ENCODE results near the gene MARCHF3. TPM values are rescaled to one million over a fixed set of nuclear protein-coding genes. Genes with fewer than 3 reads are reported as not detected.

Gene MARCHF3
- polyA plus RNA-seq, 4 donors, result 3.6 to 8.5 (median 5.4) TPM

DNA sequence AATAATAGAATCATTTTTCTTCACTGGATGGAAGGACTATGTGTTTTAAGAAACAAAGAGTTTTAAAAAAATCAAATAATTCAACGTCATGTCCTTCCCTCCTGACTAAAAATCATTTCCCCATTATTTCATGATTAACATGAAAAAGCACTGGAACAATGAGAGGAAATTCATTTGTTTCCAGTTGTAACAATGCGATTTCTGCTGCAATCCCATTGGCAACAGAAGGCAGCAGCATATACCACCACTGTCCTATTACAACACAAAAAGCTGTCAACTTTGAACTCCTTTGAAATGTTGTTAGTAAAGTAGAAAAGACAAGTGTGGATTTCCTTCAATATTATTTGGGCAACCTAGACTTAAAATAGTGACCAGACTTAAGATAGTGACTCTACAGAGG, 39.9 kb upstream of the MARCHF3 start:
- Histone ChIP-seq H3K4me3 (ENCODE audit: low read depth in 1 of 3, low read length in 3 of 3) (no peak overlapping the region), H3K27ac (ENCODE audit: low read depth in 1 of 3, low read length in 2 of 3) (no peak overlapping the region), H3K4me1 (ENCODE audit: control insufficient read depth in 3 of 3, insufficient read depth in 2 of 3, low read depth in 1 of 3, low read length in 2 of 3) (peaks cover 0 to 2% (median 0%) of the 10 kb centered on the region in 3 donors), H3K27me3 (ENCODE audit: control insufficient read depth in 3 of 3, insufficient read depth in 3 of 3, low read length in 3 of 3) (no peaks in the 10 kb centered on the region), H3K36me3 (ENCODE audit: control insufficient read depth in 3 of 3, insufficient read depth in 2 of 3, low read depth in 1 of 3, low read length in 3 of 3) (peaks cover 0 to 4% (median 2%) of the 10 kb centered on the region in 3 donors), H3K9me3 (ENCODE audit: control insufficient read depth in 2 of 2, insufficient read depth in 1 of 2, low read depth in 1 of 2, low read length in 1 of 2) (no peaks in the 10 kb centered on the region)
- DNase-seq, result no peak
- no peak for FAIRE-seq
- WGBS, 3 donors, result 85 to 100% (median 94%) methylated on average over 2 of the region's 2 CpGs

DNA sequence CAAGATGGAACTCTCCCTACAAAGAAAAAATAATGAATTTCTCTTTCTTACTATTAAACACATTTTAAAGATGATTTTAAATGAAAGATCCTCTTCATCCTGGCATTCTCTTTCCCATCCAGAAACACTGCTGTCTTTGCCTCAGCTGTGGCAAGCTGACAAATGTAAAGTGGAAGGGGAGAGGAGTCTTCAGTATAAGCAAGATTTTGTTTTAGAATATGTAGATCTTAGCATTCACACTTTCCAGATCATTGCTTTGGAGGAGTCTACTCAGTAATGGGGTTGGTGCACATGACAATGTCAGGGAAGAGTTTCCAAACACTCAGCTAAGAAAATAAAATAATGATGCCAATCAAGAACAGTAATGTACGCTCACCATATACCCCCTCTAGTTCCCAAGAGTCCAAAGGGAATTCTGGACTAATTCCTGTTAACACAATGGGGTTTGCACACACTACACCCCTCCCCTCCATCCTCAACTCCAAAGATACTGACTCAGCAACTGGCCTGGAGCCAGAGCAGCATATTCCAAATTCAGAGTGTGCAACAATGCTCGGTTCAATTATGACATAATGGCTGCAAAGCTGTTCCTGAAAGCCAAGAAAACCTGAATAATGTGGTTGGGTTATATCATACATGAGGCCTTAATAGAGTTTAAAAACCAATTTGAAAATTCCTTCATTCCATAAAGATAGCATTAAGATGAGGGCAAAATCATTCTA, 38.3 kb upstream of the MARCHF3 start:
- WGBS, 3 donors, result 60 to 86% (median 82%) methylated on average over 2 of the region's 2 CpGs
- H3K4me1 ChIP-seq (ENCODE audit: control insufficient read depth in 3 of 3, insufficient read depth in 2 of 3, low read depth in 1 of 3, low read length in 2 of 3), result peaks cover 0 to 2% (median 0%) of the 10 kb centered on the region in 3 donors
- DNase-seq (no peak), FAIRE-seq (no peak)
- H3K9me3 ChIP-seq (ENCODE audit: control insufficient read depth in 2 of 2, insufficient read depth in 1 of 2, low read depth in 1 of 2, low read length in 1 of 2), result no peaks in the 10 kb centered on the region
- peaks cover 0 to 4% (median 2%) of the 10 kb centered on the region in 3 donors for H3K36me3 ChIP-seq (ENCODE audit: control insufficient read depth in 3 of 3, insufficient read depth in 2 of 3, low read depth in 1 of 3, low read length in 3 of 3)
- no peak overlapping the region for H3K4me3 ChIP-seq (ENCODE audit: low read depth in 1 of 3, low read length in 3 of 3)
- H3K27ac ChIP-seq (ENCODE audit: low read depth in 1 of 3, low read length in 2 of 3), result no peak overlapping the region
- no peaks in the 10 kb centered on the region for H3K27me3 ChIP-seq (ENCODE audit: control insufficient read depth in 3 of 3, insufficient read depth in 3 of 3, low read length in 3 of 3)

DNA sequence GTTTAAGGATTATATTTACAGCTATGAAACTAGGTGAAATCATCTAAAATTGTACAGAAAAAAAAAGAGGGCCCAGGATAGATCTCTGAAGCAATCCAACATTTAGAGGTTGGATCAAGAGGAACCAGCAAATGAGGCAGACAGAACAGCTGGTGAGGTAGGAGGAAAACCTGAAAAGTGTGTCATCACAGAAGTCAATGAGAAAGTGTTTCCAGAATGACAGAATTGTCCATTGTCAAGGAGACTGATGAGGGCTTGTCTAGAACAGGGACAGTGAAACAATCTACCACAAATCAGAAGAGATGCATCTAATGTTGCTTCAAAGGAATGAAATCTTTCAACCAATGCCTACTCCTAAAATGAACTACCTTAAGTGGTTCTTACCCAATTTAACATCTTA, 36.4 kb upstream of the MARCHF3 start:
- H3K9me3 ChIP-seq (ENCODE audit: control insufficient read depth in 2 of 2, insufficient read depth in 1 of 2, low read depth in 1 of 2, low read length in 1 of 2), result no peaks in the 10 kb centered on the region

DNA sequence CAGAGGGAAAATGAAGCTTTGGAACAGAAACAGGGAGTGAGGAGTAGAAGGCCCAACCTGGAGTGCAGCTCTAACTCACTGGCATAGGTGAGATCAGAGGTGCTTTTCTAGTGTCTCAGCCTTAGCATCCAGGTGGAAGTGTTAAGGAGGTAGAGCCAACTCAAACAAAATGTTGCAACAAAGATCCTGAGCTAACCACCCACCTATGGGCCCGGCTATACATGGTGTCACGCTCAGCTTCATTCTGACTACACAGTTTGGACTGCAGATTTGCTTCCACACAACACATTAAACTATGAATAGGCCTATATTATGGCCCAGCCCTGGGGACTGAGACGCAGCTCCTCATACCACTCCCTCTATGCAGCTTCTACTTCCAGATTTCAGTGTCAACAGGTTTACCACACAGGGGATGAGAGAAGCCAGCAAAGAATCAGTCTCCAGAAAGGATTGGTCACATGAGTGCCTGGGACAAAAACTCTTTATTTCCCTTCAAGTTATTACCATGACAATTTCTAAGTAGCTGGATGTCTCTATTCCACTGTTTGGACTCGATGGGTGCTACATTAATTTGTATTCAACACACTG, 34.0 kb upstream of the MARCHF3 start:
- 90 to 100% (median 94%) methylated on average over 4 of the region's 4 CpGs for WGBS, 3 donors
- Histone ChIP-seq H3K9me3 (ENCODE audit: control insufficient read depth in 2 of 2, insufficient read depth in 1 of 2, low read depth in 1 of 2, low read length in 1 of 2) (no peaks in the 10 kb centered on the region), H3K4me1 (ENCODE audit: control insufficient read depth in 3 of 3, insufficient read depth in 2 of 3, low read depth in 1 of 3, low read length in 2 of 3) (no peaks in the 10 kb centered on the region), H3K27ac (ENCODE audit: low read depth in 1 of 3, low read length in 2 of 3) (no peak overlapping the region), H3K36me3 (ENCODE audit: control insufficient read depth in 3 of 3, insufficient read depth in 2 of 3, low read depth in 1 of 3, low read length in 3 of 3) (peaks cover 0 to 4% (median 2%) of the 10 kb centered on the region in 3 donors), H3K4me3 (ENCODE audit: low read depth in 1 of 3, low read length in 3 of 3) (no peak overlapping the region), H3K27me3 (ENCODE audit: control insufficient read depth in 3 of 3, insufficient read depth in 3 of 3, low read length in 3 of 3) (no peaks in the 10 kb centered on the region)
- FAIRE-seq (no peak), DNase-seq (no peak)

More for the DNA sequence above, 36.4 kb upstream of the MARCHF3 start:
- no peak overlapping the region for H3K4me3 ChIP-seq (ENCODE audit: low read depth in 1 of 3, low read length in 3 of 3)
- peaks cover 0 to 4% (median 2%) of the 10 kb centered on the region in 3 donors for H3K36me3 ChIP-seq (ENCODE audit: control insufficient read depth in 3 of 3, insufficient read depth in 2 of 3, low read depth in 1 of 3, low read length in 3 of 3)
- FAIRE-seq, result no peak
- no peak overlapping the region for H3K27ac ChIP-seq (ENCODE audit: low read depth in 1 of 3, low read length in 2 of 3)
- H3K27me3 ChIP-seq (ENCODE audit: control insufficient read depth in 3 of 3, insufficient read depth in 3 of 3, low read length in 3 of 3), result no peaks in the 10 kb centered on the region
- H3K4me1 ChIP-seq (ENCODE audit: control insufficient read depth in 3 of 3, insufficient read depth in 2 of 3, low read depth in 1 of 3, low read length in 2 of 3), result no peaks in the 10 kb centered on the region
- DNase-seq, result no peak

DNA sequence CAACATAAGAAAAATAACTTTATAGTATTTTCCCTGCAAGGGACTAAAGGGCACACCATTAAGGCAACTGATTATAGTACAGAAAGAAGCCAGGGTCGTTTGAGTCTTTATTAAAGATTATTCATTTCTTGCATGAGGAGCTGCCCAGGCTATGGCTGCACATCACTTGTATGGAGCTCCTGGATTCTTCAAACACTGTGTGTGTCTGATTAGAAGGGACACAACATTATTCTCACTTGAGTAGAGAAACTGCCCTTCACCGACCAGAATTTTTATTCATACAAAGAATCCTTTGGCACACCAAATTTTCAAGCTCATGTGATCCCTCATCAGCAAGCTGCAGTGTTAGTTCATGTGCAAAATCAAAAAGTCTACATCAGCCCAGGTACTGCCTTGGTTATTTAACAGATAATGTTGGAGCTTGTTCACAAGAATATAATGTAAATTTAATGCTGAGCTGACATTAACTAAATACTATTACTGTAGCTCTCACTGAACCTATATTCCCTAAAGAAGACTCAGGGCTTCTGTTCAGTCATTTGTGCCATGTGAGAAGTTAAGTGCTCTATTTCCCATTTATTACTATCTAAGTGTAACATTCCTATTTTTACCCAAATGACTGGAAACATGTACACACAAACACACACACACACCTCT, 33.0 kb upstream of the MARCHF3 start:
- DNase-seq (no peak), FAIRE-seq (no peak)
- Histone ChIP-seq H3K27ac (ENCODE audit: low read depth in 1 of 3, low read length in 2 of 3) (no peak overlapping the region), H3K4me3 (ENCODE audit: low read depth in 1 of 3, low read length in 3 of 3) (no peak overlapping the region), H3K27me3 (ENCODE audit: control insufficient read depth in 3 of 3, insufficient read depth in 3 of 3, low read length in 3 of 3) (no peaks in the 10 kb centered on the region), H3K4me1 (ENCODE audit: control insufficient read depth in 3 of 3, insufficient read depth in 2 of 3, low read depth in 1 of 3, low read length in 2 of 3) (no peaks in the 10 kb centered on the region), H3K36me3 (ENCODE audit: control insufficient read depth in 3 of 3, insufficient read depth in 2 of 3, low read depth in 1 of 3, low read length in 3 of 3) (peaks cover 0 to 4% (median 2%) of the 10 kb centered on the region in 3 donors), H3K9me3 (ENCODE audit: control insufficient read depth in 2 of 2, insufficient read depth in 1 of 2, low read depth in 1 of 2, low read length in 1 of 2) (no peaks in the 10 kb centered on the region)
- WGBS, 3 donors, result 45 to 63% (median 57%) methylated on average over 2 of the region's 2 CpGs

DNA sequence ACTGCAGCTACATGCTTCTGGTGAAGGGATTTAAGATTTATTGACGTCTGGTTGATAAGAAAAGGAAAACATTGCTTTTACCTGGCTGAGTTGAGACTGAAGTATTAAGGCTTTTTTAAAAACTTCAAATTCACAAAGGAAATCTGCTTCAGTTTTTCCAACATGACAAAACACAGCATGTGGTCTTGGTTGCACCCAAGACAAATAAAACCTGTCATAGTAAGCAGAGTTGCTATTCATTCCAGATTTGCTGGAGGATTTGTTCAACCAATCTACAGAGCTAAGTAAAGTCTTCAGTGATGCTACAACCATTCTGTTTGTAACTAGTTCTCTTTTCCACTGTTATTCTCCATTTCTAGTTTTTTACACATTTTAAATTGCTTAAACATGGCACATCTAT, 31.6 kb upstream of the MARCHF3 start:
- no peaks in the 10 kb centered on the region for H3K4me1 ChIP-seq (ENCODE audit: control insufficient read depth in 3 of 3, insufficient read depth in 2 of 3, low read depth in 1 of 3, low read length in 2 of 3)
- FAIRE-seq (no peak), DNase-seq (no peak)
- WGBS, 3 donors, result 33 to 56% (median 48%) methylated on average over 1 of the region's 1 CpG
- no peaks in the 10 kb centered on the region for H3K27me3 ChIP-seq (ENCODE audit: control insufficient read depth in 3 of 3, insufficient read depth in 3 of 3, low read length in 3 of 3)
- no peaks in the 10 kb centered on the region for H3K9me3 ChIP-seq (ENCODE audit: control insufficient read depth in 2 of 2, insufficient read depth in 1 of 2, low read depth in 1 of 2, low read length in 1 of 2)
- H3K4me3 ChIP-seq (ENCODE audit: low read depth in 1 of 3, low read length in 3 of 3), result no peak overlapping the region
- no peak overlapping the region for H3K27ac ChIP-seq (ENCODE audit: low read depth in 1 of 3, low read length in 2 of 3)
- H3K36me3 ChIP-seq (ENCODE audit: control insufficient read depth in 3 of 3, insufficient read depth in 2 of 3, low read depth in 1 of 3, low read length in 3 of 3), result peaks cover 0 to 4% (median 2%) of the 10 kb centered on the region in 3 donors

DNA sequence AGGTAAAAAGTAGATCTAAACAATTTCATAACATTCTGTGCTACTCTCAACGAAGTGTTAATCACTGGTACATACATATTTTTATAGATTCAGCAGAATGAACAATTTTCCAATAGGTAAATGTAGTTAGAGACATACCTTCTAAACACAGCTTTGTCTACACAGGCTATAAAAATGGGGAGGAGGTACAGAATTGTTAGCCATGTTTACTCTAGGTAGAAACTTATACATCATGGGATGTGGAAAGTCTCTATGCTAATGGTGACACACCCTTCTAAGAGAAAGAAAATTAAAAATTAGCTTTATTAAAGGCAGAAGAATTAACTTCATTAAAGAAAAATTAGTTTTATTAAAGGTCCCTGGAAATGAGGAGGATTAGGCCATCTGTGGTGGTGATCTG, 31.2 kb upstream of the MARCHF3 start:
- Histone ChIP-seq H3K36me3 (ENCODE audit: control insufficient read depth in 3 of 3, insufficient read depth in 2 of 3, low read depth in 1 of 3, low read length in 3 of 3) (peaks cover 0 to 7% (median 2%) of the 10 kb centered on the region in 3 donors), H3K27ac (ENCODE audit: low read depth in 1 of 3, low read length in 2 of 3) (no peak overlapping the region), H3K9me3 (ENCODE audit: control insufficient read depth in 2 of 2, insufficient read depth in 1 of 2, low read depth in 1 of 2, low read length in 1 of 2) (no peaks in the 10 kb centered on the region), H3K4me1 (ENCODE audit: control insufficient read depth in 3 of 3, insufficient read depth in 2 of 3, low read depth in 1 of 3, low read length in 2 of 3) (no peaks in the 10 kb centered on the region), H3K4me3 (ENCODE audit: low read depth in 1 of 3, low read length in 3 of 3) (no peak overlapping the region), H3K27me3 (ENCODE audit: control insufficient read depth in 3 of 3, insufficient read depth in 3 of 3, low read length in 3 of 3) (no peaks in the 10 kb centered on the region)
- FAIRE-seq (no peak), DNase-seq (no peak)
- WGBS, 3 donors, result 84 to 92% (median 86%) methylated on average over 1 of the region's 1 CpG

DNA sequence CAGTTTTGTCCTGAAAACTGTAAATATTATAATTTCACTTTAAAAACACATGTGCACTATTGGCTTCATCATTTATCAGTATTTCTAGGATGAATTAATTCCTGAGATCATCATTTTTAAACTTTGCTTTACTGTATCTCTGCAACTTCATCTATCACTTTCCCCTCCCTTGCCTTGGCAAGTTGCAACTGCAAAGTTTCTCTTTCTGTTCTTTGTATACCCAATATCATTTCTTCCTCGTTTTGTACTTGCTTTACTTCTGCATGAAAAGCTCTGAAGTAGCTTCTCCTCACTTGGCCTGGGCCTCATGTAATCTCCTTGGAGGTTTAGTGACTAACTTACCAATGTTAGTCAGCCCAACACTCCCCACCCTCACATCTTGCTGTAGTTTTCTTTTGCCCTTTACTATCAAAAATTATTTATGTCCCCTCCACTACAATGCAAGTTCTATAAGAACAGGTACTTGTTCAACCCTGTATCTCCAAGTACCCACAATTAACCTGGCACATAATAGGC, 30.2 kb upstream of the MARCHF3 start:
- Histone ChIP-seq H3K27me3 (ENCODE audit: control insufficient read depth in 3 of 3, insufficient read depth in 3 of 3, low read length in 3 of 3) (no peaks in the 10 kb centered on the region), H3K36me3 (ENCODE audit: control insufficient read depth in 3 of 3, insufficient read depth in 2 of 3, low read depth in 1 of 3, low read length in 3 of 3) (peaks cover 0 to 9% (median 0%) of the 10 kb centered on the region in 3 donors), H3K4me1 (ENCODE audit: control insufficient read depth in 3 of 3, insufficient read depth in 2 of 3, low read depth in 1 of 3, low read length in 2 of 3) (no peaks in the 10 kb centered on the region), H3K27ac (ENCODE audit: low read depth in 1 of 3, low read length in 2 of 3) (no peak overlapping the region), H3K9me3 (ENCODE audit: control insufficient read depth in 2 of 2, insufficient read depth in 1 of 2, low read depth in 1 of 2, low read length in 1 of 2) (no peaks in the 10 kb centered on the region), H3K4me3 (ENCODE audit: low read depth in 1 of 3, low read length in 3 of 3) (no peak overlapping the region)
- WGBS, 3 donors, result 13 to 34% (median 31%) methylated on average over 1 of the region's 1 CpG
- FAIRE-seq (no peak), DNase-seq (no peak)
